Upper lobe of left lung (tissue), 4 donors: ENCODE data around the gene MAP6.

ENCODE experiments used
- CTCF ChIP-seq, 6 experiments: fragments of 450-650 bp in 4 of 6; fragments of 200-600 bp in 2 of 6; sonication (generic) in 2 of 6; IDR thresholded peaks; one replicate each; pipeline ENCODE4 v1.5.1; 2016 to 2019; ENCODE audit warnings: antibody characterized with exemption in 6 of 6
- EP300 ChIP-seq, 4 donors: sonication (generic); formaldehyde crosslinking; IDR thresholded peaks; one replicate each; pipeline ENCODE4 v1.5.1; 2017; ENCODE audit warnings: antibody characterized with exemption in 4 of 4, control low read depth in 2 of 4
- POLR2A ChIP-seq, 4 donors: fragments of 450-650 bp; IDR thresholded peaks; one replicate each; pipeline ENCODE4 v1.5.1; 2016 to 2017; ENCODE audit warnings: antibody characterized with exemption in 4 of 4, mild to moderate bottlenecking in 2 of 4

DNA sequence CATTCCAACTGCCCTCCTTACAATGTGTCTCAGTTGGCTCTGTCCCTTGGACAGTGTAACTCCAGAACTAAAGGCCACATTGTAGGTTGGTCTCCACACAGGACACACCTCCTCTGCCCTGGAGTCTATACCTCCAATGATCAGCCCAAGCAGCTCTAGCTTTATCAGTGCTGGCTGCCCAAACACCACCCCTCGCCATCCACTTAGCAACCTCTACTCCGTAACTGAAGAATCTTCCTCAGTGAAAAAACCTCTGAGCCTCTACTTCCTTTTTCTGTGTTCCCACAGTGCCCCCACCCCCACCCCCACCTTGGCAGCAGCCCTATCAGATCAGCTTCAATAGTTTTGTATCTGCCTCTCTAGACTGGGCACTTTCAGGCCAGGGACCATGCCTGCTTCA lies 73.4 kb downstream of the MAP6 start:
- TF ChIP-seq EP300 (IDR thresholded peaks at IDR 0.05) (no peak), POLR2A (IDR thresholded peaks at IDR 0.05) (no peak), CTCF (IDR thresholded peaks at IDR 0.05) (no peak)
